H9 (cell line): ENCODE results near the gene GPD1L. TPM values are rescaled to one million over a fixed set of nuclear protein-coding genes. Genes with fewer than 3 reads are reported as not detected.

Source experiments
- DNase-seq: peaks from one replicate; pipeline ENCODE4 v3.0.0-alpha.2; 2017
- H2AFZ ChIP-seq: one replicate; pipeline ENCODE4 v1.6.1; 2013; ENCODE audit warnings: mild to moderate bottlenecking, low read length, control low read depth, moderate library complexity
- H2AK5ac ChIP-seq: 2 replicates; pipeline ENCODE4 v1.6.1; 2013; ENCODE audit warnings: low read length, control low read depth, mixed read lengths; ENCODE audit not compliant: insufficient read length
- H2BK120ac ChIP-seq: one replicate; pipeline ENCODE4 v1.6.1; 2013; ENCODE audit warnings: low read depth, mild to moderate bottlenecking, low read length, control low read depth, inconsistent platforms; ENCODE audit not compliant: poor library complexity, severe bottlenecking
- H2BK12ac ChIP-seq: 2 replicates; pipeline ENCODE4 v1.6.1; 2013; ENCODE audit warnings: low read length, control low read depth, mixed read lengths, low read depth; ENCODE audit not compliant: insufficient read length
- H2BK15ac ChIP-seq: 2 replicates; pipeline ENCODE4 v1.6.1; 2013; ENCODE audit warnings: low read depth, low read length, control low read depth
- H2BK20ac ChIP-seq: one replicate; pipeline ENCODE4 v1.6.1; 2013; ENCODE audit warnings: low read depth, mild to moderate bottlenecking, low read length, control low read depth, inconsistent platforms; ENCODE audit not compliant: poor library complexity, severe bottlenecking
- H2BK5ac ChIP-seq: 2 replicates; pipeline ENCODE4 v1.6.1; 2013; ENCODE audit warnings: low read length, control low read depth, mixed read lengths; ENCODE audit not compliant: insufficient read length
- H3K14ac ChIP-seq: 2 replicates; pipeline ENCODE4 v1.6.1; 2013; ENCODE audit warnings: low read length, control low read depth; ENCODE audit not compliant: insufficient read depth
- H3K18ac ChIP-seq: 2 replicates; pipeline ENCODE4 v1.6.1; 2013; ENCODE audit warnings: low read depth, mild to moderate bottlenecking, mixed read lengths, low read length, control low read depth; ENCODE audit not compliant: insufficient read length
- H3K23ac ChIP-seq: 2 replicates; pipeline ENCODE4 v1.6.1; 2013; ENCODE audit warnings: low read length, control low read depth, mixed read lengths, low read depth; ENCODE audit not compliant: insufficient read length
- H3K23me2 ChIP-seq: 2 replicates; pipeline ENCODE4 v1.6.1; 2013; ENCODE audit warnings: low read depth, mild to moderate bottlenecking, mixed read lengths, low read length, control low read depth; ENCODE audit not compliant: insufficient read length, poor library complexity, severe bottlenecking
- H3K27ac ChIP-seq: 2 replicates; pipeline ENCODE4 v1.5.1; 2013; ENCODE audit warnings: low read length, control low read depth, mixed read lengths, low read depth; ENCODE audit not compliant: insufficient read length
- H3K27me3 ChIP-seq: 2 replicates; pipeline ENCODE4 v1.6.1; 2013; ENCODE audit warnings: low read length, control low read depth, inconsistent platforms; ENCODE audit not compliant: insufficient read depth
- H3K4ac ChIP-seq: 2 replicates; pipeline ENCODE4 v1.6.1; 2013; ENCODE audit warnings: low read depth, mild to moderate bottlenecking, control low read depth, inconsistent platforms, low read length, moderate library complexity
- H3K4me1 ChIP-seq: 2 replicates; pipeline ENCODE4 v1.6.1; 2013; ENCODE audit warnings: low read length, control low read depth, inconsistent platforms; ENCODE audit not compliant: insufficient read depth
- H3K4me2 ChIP-seq: 2 replicates; pipeline ENCODE4 v1.6.1; 2013; ENCODE audit warnings: low read length, control low read depth, mixed read lengths; ENCODE audit not compliant: insufficient read length, insufficient read depth
- H3K56ac ChIP-seq: 2 replicates; pipeline ENCODE4 v1.6.1; 2013; ENCODE audit warnings: low read depth, mild to moderate bottlenecking, mixed read lengths, low read length, control low read depth; ENCODE audit not compliant: insufficient read length
- H3K79me1 ChIP-seq: 2 replicates; pipeline ENCODE4 v1.6.1; 2013; ENCODE audit warnings: low read depth, mild to moderate bottlenecking, moderate library complexity, low read length, control low read depth, inconsistent platforms; ENCODE audit not compliant: insufficient read depth, poor library complexity, severe bottlenecking
- H3K79me2 ChIP-seq: 2 replicates; pipeline ENCODE4 v1.6.1; 2013; ENCODE audit warnings: low read length, control low read depth, inconsistent platforms; ENCODE audit not compliant: insufficient read depth
- H3K9ac ChIP-seq: 2 replicates; pipeline ENCODE4 v1.6.1; 2013; ENCODE audit warnings: low read length, control low read depth, mixed read lengths; ENCODE audit not compliant: insufficient read length; ENCODE audit errors: extremely low read depth
- H3K9me3 ChIP-seq: one replicate; pipeline ENCODE4 v1.6.1; 2013; ENCODE audit warnings: low read depth, low read length, inconsistent platforms; ENCODE audit not compliant: control insufficient read depth
- H3T11ph ChIP-seq: one replicate; pipeline ENCODE4 v1.6.1; 2013; ENCODE audit warnings: mild to moderate bottlenecking, low read length, control low read depth, inconsistent platforms
- H4K20me1 ChIP-seq: one replicate; pipeline ENCODE4 v1.6.1; 2013; ENCODE audit not compliant: control insufficient read depth, insufficient read length, insufficient read depth
- H4K5ac ChIP-seq: 2 replicates; pipeline ENCODE4 v1.6.1; 2013; ENCODE audit warnings: low read depth, mild to moderate bottlenecking, mixed read lengths, low read length, control low read depth; ENCODE audit not compliant: insufficient read length
- H4K8ac ChIP-seq: replicated peaks from 2 replicates; pipeline ENCODE4 v1.6.1; 2013; ENCODE audit warnings: low read length, control low read depth, mixed read lengths, low read depth; ENCODE audit not compliant: insufficient read length
- H4K91ac ChIP-seq: 2 replicates; pipeline ENCODE4 v1.6.1; 2013; ENCODE audit warnings: low read depth, mild to moderate bottlenecking, moderate library complexity, mixed read lengths, low read length, control low read depth; ENCODE audit not compliant: insufficient read length
- H3K27ac Mint-ChIP-seq, 3 experiments: 2 replicates in 2 of 3; 3 replicates in 1 of 3; pipeline ENCODE4 v1.8.0; 2020 to 2021; ENCODE audit warnings: mixed read lengths in 3 of 3, mild to moderate bottlenecking in 1 of 3, moderate library complexity in 1 of 3
- H3K27me3 Mint-ChIP-seq: 2 replicates; pipeline ENCODE4 v1.8.0; 2021; ENCODE audit warnings: low read depth, mild to moderate bottlenecking, moderate library complexity, mixed read lengths
- H3K36me3 Mint-ChIP-seq, 3 experiments: 2 replicates in 2 of 3; 3 replicates in 1 of 3; pipeline ENCODE4 v1.8.0; 2020 to 2021; ENCODE audit warnings: low read depth in 3 of 3, mixed read lengths in 3 of 3; ENCODE audit not compliant: insufficient read depth in 1 of 3
- H3K4me1 Mint-ChIP-seq, 2 experiments: 2 replicates each; pipeline ENCODE4 v1.8.0; 2020; ENCODE audit warnings: mixed read lengths in 2 of 2
- H3K4me3 Mint-ChIP-seq, 2 experiments: 2 replicates in 1 of 2; 3 replicates in 1 of 2; pipeline ENCODE4 v1.8.0; 2020 to 2021; ENCODE audit warnings: mild to moderate bottlenecking in 2 of 2, mixed read lengths in 2 of 2, moderate library complexity in 1 of 2
- H3K9me3 Mint-ChIP-seq, 2 experiments: 2 replicates in 1 of 2; 3 replicates in 1 of 2; pipeline ENCODE4 v1.8.0; 2020; ENCODE audit warnings: mild to moderate bottlenecking in 2 of 2, mixed read lengths in 2 of 2, moderate library complexity in 1 of 2
- WGBS: extraction: QIAGEN DNeasy Blood & Tissue Kit; methylation state at CpG from one replicate; pipeline ENCODE4 v1.1.7; 2013; ENCODE audit warnings: missing lambda C conversion rate, low lambda C conversion rate, mixed read lengths; ENCODE audit not compliant: insufficient read length; ENCODE audit errors: extremely low coverage; 5-methylcytosine and 5-hydroxymethylcytosine counted together
- total RNA-seq: library from RNA; stranded (reverse); gene quantifications from 2 replicates; pipeline ENCODE4 v1.2.1, GENCODE V29; 2021
- TF ChIP-seq, protein P1 (sequence below): fragments of 200-600 bp; sonication (generic); conservative IDR thresholded peaks from 3 replicates; pipeline ENCODE4 v1.8.0; 2021; ENCODE audit warnings: antibody characterized with exemption, mild to moderate bottlenecking

GPD1L gene
- total RNA-seq, 1 experiment from 2014 or later: 3.7 TPM

DNA sequence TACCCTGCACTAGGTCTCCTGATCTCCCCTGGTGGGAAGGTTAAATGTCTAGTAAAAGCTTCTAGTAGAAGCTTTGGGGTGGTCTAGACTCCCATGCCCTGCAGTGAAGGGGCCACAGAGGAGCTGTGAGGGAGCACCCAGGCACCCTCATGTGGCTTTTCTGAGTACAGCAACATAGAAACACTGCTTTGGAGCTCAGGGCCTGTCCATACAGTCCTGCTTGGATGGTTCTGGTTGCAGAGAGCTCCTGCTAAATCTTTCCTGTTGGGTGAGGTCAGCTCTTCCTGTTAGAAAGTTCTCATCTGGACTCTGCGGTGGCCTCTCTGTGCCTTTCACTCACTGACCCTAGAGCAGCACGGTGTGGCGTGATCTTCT is 47.8 kb downstream of the GPD1L start:
- Mint-ChIP-seq H3K4me1 (peaks cover 4 to 9% of the 10 kb centered on the region in 2 experiments), H3K27ac (no peak overlapping the region), H3K27me3 (no peaks in the 10 kb centered on the region), H3K9me3 (no peaks in the 10 kb centered on the region), H3K4me3 (no peak overlapping the region), H3K36me3 (peaks cover 0 to 4% (median 0%) of the 10 kb centered on the region in 3 experiments; a peak in 2 of 7 replicates)
- no peak overlapping the region for H3K14ac ChIP-seq
- no peak overlapping the region for H3T11ph ChIP-seq
- H3K27me3 ChIP-seq: no peaks in the 10 kb centered on the region
- no peak overlapping the region for H2BK5ac ChIP-seq
- no peak overlapping the region for H2AK5ac ChIP-seq
- no peaks in the 10 kb centered on the region for H3K4me1 ChIP-seq
- H4K91ac ChIP-seq: no peak overlapping the region
- H3K23me2 ChIP-seq: no peaks in the 10 kb centered on the region
- no peak overlapping the region for H3K18ac ChIP-seq
- TF ChIP-seq, protein P1, sequence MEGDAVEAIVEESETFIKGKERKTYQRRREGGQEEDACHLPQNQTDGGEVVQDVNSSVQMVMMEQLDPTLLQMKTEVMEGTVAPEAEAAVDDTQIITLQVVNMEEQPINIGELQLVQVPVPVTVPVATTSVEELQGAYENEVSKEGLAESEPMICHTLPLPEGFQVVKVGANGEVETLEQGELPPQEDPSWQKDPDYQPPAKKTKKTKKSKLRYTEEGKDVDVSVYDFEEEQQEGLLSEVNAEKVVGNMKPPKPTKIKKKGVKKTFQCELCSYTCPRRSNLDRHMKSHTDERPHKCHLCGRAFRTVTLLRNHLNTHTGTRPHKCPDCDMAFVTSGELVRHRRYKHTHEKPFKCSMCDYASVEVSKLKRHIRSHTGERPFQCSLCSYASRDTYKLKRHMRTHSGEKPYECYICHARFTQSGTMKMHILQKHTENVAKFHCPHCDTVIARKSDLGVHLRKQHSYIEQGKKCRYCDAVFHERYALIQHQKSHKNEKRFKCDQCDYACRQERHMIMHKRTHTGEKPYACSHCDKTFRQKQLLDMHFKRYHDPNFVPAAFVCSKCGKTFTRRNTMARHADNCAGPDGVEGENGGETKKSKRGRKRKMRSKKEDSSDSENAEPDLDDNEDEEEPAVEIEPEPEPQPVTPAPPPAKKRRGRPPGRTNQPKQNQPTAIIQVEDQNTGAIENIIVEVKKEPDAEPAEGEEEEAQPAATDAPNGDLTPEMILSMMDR: peak; percentile 64
- no peak overlapping the region for H2BK120ac ChIP-seq
- H3K4ac ChIP-seq: no peak overlapping the region
- no peak overlapping the region for H3K27ac ChIP-seq
- no CpG with 5 or more reads among the region's 3 CpGs for WGBS
- H3K4me2 ChIP-seq: no peak overlapping the region
- H2AFZ ChIP-seq: no peak overlapping the region
- H3K56ac ChIP-seq: no peak overlapping the region
- no peak overlapping the region for H3K9ac ChIP-seq
- no peak overlapping the region for H2BK20ac ChIP-seq
- no peaks in the 10 kb centered on the region for H4K20me1 ChIP-seq
- no peaks in the 10 kb centered on the region for H3K9me3 ChIP-seq
- no peak overlapping the region for H2BK12ac ChIP-seq
- peak; percentile 53 for DNase-seq
- H4K5ac ChIP-seq: no peak overlapping the region
- H3K79me2 ChIP-seq: no peaks in the 10 kb centered on the region
- no peak overlapping the region for H2BK15ac ChIP-seq
- H4K8ac ChIP-seq: no peak overlapping the region
- H3K23ac ChIP-seq: no peak overlapping the region
- no peaks in the 10 kb centered on the region for H3K79me1 ChIP-seq
